ENCODE results near the gene ZFP36L2.

Gene ZFP36L2

DNA sequence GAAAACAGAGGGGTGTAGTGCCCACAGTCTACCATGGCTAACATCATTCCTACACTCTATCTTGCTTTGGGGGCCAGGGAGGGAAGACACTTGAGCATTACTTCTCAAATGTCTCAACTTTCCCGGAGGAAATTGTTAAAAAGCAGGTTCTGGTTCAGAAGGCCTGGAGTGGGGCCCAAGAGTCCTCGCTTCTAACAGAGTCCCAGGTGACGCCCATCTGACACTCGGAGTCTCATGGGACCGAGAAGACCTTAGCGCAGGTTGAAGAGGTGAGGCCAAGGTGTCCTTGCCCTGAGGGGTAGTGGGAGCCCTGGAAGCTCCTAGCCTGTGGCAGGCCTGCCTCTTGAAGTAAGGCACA is 40.1 kb downstream of the ZFP36L2 start:
- DNase-seq (ENCODE audit: low spot score) = no peak

DNA sequence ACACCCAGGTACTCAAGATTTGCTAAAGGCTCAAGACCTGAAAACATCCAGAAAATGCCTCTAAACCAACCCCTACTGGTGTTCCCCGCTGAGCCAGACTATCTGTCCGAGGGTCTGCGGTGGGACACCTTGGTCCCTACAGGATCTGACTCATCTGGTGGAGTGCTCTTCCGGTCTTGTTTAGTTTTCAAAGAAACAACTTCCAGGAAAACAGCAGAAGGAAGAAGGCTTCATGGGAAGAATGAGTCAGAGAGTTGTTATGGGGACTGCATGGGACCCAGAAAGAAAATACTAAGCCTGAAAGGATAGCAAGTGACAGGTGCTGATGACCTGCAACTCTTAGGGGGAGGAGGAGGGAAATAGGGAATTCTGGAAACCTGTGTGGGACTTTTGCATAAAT is 41.3 kb downstream of the ZFP36L2 start:
- peak; percentile 20 for DNase-seq (ENCODE audit: low spot score)

DNA sequence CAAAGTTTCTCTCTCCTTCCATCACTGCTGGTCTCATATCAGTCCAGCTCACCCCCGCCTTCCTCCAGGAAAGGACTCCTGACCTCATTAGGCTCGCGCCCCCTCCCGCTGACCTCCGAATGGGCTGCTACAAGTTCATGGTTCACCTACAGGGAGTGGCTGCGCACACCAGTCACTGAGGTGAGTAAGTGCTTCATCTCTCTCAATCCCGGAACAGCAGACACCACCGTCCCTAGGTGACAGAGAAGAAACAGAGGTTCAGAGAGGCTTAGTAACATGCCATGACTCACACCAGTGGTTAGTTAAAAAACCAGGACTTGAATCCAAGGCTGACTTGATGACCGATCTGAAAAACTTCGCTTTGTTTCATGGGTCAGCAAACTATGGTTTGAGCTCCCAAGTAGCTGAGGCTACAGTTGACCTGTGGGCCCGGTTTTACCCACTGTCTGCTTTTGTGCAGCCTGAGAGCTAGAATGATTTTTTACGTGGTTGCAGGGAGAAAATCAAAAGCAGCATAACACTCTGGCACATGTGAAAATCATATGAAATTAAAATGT is 42.0 kb downstream of the ZFP36L2 start:
- DNase-seq (ENCODE audit: low spot score) = peak; percentile 18

DNA sequence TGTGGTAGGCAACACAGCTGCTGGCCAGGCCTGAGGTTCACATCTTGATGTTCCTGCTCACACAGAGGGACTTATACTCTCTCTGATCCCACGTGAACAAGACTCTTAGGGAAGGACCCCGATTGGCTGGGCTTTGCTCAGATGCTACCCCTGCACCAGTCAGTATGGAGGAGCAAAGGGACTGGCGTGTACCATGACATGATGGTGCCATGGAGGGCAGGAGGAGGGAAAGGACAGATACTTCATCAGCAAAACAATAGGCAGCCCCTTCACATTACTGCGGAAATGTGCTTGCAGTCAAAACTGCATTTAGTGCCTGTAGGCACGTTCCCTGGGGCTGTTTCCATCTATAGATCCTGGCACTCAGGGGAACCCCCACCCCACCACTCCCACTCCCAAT is 42.7 kb downstream of the ZFP36L2 start:
- DNase-seq (ENCODE audit: low spot score) = no peak

DNA sequence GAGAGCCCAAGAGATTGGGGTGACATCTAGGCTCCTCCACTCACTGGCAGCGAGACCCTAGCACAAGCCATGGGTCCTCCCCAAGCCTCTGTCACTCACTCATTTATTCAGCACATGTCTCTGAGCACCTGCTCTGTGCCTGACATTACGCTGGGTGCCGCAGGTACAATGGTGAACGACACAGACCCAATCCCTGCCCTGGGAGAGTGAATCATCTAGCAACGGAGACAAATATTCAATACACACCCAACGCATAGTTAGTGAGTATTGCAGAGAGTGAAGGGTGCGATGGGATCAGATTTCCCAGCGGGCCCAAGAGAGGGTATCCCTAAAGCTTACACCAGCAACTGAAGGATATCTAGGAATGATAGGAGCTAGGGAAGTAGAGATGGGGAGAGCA is 45.5 kb downstream of the ZFP36L2 start:
- DNase-seq (ENCODE audit: low spot score) = no peak

DNA sequence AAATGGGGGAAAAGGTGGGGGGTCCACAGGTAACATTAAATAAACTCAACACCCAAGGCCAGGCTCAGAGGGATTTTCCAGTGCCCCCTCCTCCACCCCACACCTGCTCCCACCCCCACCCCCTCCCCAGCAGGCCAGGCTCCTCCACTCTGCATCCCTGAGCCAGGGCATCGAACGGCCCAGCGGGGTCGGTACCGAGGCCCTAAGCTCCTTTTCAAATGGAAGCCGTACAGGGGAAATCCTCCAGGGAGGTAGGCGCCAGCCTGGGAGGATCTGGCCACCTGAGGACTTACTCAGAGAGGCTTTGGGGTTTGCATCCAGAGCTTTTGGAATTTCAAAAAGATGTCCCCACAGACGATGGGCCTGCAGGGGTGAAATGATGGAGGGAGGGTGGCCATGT is 46.5 kb downstream of the ZFP36L2 start:
- DNase-seq (ENCODE audit: low spot score) = no peak

DNA sequence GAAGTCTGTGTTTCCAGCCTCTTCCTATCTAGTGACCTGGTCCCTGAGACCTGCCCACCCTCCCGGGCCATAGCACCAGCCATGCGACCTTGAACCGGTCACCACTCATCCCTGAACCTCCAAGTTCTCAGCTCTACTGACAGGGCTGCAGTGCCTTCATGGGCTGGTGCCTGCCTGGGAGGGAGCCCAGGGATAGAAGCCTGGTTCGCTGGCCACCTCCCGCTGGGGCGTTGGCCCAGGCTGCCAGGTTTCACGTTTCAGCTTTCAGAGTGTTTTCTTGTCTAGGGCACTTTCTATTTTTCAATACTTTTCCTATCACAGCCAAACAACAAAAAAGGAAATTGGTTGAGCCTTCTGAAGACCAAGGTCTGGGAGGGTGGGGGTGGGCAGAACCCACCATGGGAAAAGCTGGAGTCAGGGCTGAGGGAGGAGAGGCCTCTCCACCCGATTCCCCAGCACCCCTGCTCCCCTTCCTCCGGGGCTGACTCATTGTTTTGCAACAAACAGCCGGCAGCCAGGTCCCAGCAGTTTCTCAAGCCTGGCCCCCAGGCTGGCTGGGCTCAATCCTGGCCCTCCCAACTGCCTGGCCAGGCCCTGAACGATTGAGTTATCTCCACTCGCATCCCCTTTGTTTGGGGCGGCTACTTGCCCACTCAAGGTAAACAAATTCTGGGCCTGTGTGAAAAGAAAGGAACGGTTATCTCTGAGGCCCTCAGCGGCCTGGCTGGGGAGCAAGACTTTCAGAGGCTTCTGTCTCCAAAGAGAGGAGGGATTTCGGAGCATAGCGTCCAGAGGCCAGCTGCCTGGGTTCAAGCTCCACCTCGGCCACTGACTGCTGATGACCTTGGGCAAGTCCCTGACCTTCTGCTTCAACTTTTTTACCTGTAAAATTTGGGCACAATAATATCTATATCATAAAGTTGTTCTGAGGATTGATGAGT is 47.5 kb downstream of the ZFP36L2 start:
- DNase-seq (ENCODE audit: low spot score) = peak; percentile 70

DNA sequence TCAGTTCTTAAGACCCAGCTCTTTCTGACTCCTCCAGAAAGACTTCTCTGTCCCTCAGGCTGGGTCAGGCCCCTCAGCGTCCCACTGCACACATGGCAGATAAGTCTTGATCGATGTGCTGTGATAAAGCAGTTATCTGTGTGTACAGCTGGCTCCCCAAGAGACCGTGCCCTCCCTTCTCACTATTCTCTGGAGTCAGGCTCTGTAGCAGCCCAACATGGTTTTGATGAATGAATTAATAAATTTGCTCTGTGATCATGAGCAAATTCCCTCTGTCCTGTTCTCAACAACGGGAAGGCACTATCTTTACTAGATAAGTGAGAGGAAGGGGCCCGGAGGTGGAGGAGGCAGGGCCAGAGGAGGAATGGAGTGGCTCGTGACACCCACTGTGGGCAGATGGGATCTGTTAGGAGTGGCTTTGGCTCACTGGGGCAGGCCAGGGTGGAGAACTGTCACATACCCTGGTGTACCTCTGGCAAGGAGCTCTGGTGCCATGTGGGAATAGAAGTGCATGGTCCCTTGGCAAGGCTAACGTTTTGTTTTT is 48.3 kb downstream of the ZFP36L2 start:
- DNase-seq (ENCODE audit: low spot score) = no peak

DNA sequence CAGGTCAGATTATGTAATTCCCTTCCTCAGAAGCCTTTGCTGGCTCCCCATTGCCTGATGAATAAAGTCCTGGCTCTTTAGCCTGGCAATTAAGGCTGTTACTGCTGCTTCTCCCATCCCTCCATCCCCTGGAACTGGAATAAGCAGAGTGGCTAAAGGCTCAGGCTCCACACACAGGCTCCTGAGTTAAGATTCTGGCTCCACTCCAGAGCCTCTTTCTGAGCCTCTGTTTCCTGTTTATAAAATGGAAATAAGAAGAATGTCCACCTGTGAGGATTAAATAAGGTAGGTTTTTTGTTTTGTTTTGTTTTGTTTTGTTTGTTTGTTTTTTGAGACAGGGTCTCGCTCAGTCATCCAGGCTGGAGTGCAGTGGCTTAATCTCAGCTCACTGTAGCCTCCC is 50.0 kb downstream of the ZFP36L2 start:
- no peak for DNase-seq (ENCODE audit: low spot score)

DNA sequence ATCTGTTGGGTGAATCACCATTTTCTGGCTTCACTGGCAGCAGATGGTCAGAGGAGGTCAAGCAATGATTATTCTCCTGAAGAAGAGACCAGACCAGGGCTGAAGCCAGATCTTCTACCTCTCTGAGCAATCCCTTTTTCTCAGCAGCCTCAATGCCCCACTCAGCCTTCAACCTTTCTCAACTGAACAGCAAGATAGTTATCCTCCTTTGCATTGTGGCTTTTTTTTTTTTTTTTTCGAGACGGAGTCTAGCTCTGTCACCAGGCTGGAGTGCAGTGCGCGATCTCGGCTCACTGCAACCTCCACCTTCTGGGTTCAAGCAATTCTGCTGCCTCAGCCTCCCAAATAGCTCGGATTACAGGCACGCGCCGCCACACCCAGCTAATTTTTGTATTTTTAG is 50.5 kb downstream of the ZFP36L2 start:
- DNase-seq (ENCODE audit: low spot score) = no peak

DNA sequence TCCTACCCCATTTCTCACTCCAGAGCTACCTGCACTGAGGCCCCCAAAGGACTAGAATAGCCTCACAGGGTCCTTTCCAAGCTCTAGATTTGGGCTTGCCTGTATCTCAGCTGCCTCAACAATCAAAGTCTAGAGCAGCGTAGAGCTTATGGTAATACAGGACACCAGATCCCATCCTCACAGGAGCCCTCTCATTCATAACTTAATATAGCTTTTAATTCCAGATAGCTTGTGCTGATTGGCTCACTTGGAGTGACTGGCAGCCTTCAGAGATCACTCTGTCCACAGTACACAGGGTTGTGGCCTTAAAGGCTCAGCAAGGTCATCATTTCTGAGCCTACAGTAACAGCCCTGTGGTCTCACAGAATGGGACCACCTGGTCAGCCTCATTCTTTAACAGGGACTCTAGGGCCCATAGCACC is 51.4 kb downstream of the ZFP36L2 start:
- DNase-seq (ENCODE audit: low spot score) = peak; percentile 30

DNA sequence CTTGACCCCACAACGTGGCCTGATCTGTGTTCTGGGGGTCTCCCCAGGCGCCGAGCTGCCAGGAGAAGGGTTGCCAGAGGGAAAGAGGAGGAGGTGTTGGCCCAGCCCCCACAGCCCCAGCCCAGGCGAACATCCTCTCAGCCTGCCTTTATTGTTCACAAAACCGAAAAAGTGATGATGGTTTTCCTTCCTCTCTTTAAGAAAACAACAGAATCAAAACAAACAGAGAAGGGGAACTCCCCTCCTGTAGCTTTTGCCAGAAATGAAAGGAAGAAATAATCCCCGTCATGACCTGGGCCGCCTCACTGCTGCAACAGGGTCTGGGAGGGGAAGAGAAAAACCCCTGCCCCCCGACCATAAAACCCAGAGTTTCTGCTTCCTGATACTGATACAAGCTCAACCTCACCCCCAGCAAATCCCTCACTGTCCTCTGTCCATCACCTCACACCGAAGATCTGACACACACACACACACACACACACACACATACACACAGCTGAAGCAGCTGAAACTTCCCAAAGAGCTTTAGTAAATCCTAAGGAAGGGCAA is 52.0 kb downstream of the ZFP36L2 start:
- DNase-seq (ENCODE audit: low spot score) = peak; percentile 41
